ENCODE measurements around the gene SIT1. TPM values are rescaled to one million over a fixed set of nuclear protein-coding genes. Genes with fewer than 3 reads are reported as not detected.

The SIT1 gene
- polyA plus RNA-seq, 3 donors: 0.27 to 0.36 TPM; not detected in 1

- no peak for DNase-seq
- Histone ChIP-seq H3K4me3 (replicated peaks in 1 of 3; ENCODE audit: low read depth in 2 of 3, low read length in 3 of 3) (no peak overlapping the region), H3K4me1 (ENCODE audit: control insufficient read depth in 1 of 2, insufficient read depth in 2 of 2, low read length in 2 of 2) (peaks cover 12 to 13% of the 10 kb centered on the region in 2 donors), H4K20me1 (ENCODE audit: insufficient read depth, low read length) (no peaks in the 10 kb centered on the region), H3K9ac (ENCODE audit: insufficient read depth, low read length, poor library complexity, severe bottlenecking) (no peak overlapping the region), H3K79me2 (ENCODE audit: insufficient read depth, low read length) (no peaks in the 10 kb centered on the region), H3K36me3 (replicated peaks in 1 of 2; ENCODE audit: control insufficient read depth in 1 of 2, insufficient read depth in 2 of 2, low read length in 2 of 2) (no peaks in the 10 kb centered on the region), H3K27me3 (ENCODE audit: control insufficient read depth in 2 of 2, insufficient read depth in 2 of 2, low read length in 2 of 2) (peaks cover 7 to 27% of the 10 kb centered on the region in 2 donors), H3K27ac (ENCODE audit: low read depth in 1 of 2, low read length in 2 of 2) (no peak overlapping the region), H2AFZ (ENCODE audit: insufficient read depth, low read depth, low read length, poor library complexity, severe bottlenecking) (no peak overlapping the region), H3K9me3 (replicated peaks in 1 of 2; ENCODE audit: control insufficient read depth in 1 of 2, insufficient read depth in 1 of 2, low read length in 2 of 2) (no peaks in the 10 kb centered on the region), H3K4me2 (replicated peaks; ENCODE audit: extremely low read depth, low read length, poor library complexity, severe bottlenecking) (no peak overlapping the region)
- intact Hi-C loops (cut with micrococcal nuclease): no loop called here
- Mint-ChIP-seq H3K36me3 (peaks cover 0 to 5% of the 10 kb centered on the region in 2 donors), H3K4me3 (no peak overlapping the region), H3K4me1 (peaks cover 10% of the 10 kb centered on the region), H3K27me3 (ENCODE audit: low read depth in 3 of 3) (peaks cover 24 to 37% (median 31%) of the 10 kb centered on the region in 3 donors), H3K27ac (no peak overlapping the region), H3K9me3 (peaks cover 0 to 5% (median 2%) of the 10 kb centered on the region in 7 donors)
- TF ChIP-seq, protein P1, sequence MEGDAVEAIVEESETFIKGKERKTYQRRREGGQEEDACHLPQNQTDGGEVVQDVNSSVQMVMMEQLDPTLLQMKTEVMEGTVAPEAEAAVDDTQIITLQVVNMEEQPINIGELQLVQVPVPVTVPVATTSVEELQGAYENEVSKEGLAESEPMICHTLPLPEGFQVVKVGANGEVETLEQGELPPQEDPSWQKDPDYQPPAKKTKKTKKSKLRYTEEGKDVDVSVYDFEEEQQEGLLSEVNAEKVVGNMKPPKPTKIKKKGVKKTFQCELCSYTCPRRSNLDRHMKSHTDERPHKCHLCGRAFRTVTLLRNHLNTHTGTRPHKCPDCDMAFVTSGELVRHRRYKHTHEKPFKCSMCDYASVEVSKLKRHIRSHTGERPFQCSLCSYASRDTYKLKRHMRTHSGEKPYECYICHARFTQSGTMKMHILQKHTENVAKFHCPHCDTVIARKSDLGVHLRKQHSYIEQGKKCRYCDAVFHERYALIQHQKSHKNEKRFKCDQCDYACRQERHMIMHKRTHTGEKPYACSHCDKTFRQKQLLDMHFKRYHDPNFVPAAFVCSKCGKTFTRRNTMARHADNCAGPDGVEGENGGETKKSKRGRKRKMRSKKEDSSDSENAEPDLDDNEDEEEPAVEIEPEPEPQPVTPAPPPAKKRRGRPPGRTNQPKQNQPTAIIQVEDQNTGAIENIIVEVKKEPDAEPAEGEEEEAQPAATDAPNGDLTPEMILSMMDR (IDR thresholded peaks at IDR 0.05): no peak
- WGBS (ENCODE audit: insufficient coverage): 80% methylated on average over 1 of the region's 3 CpGs
Measured at GRCh38 chr9:35674025-35674361, 23.3 kb upstream of the SIT1 start.

DNA sequence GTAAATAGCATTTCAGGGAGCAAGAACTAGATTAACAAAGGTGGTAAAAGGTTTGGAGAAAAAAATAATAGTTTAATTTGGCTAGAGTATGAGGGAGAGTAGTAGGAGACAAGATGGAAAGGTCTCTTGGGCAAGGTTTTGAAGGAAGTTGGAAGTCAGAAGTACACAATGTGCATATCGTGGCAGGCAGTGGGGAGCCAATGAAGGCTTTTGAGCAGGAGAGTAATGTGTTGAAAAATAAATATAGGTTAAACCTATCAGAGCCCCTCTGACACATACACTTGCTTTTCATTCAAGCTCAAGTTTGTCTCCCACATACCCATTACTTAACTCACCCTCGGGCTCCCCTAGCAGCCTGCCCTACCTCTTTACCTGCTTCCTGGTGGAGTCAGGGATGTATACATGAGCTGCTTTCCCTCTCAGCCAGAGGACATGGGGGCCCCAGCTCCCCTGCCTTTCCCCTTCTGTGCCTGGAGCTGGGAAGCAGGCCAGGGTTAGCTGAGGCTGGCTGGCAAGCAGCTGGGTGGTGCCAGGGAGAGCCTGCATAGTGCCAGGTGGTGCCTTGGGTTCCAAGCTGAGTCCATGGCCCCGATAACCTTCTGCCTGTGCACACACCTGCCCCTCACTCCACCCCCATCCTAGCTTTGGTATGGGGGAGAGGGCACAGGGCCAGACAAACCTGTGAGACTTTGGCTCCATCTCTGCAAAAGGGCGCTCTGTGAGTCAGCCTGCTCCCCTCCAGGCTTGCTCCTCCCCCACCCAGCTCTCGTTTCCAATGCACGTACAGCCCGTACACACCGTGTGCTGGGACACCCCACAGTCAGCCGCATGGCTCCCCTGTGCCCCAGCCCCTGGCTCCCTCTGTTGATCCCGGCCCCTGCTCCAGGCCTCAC, 22.6 kb upstream of the SIT1 start, which contains the start of gene CA9:
Gene CA9 (plus strand): TSS at position 797 of the 893 bp plus-strand sequence. CDS start 32 bp downstream, at position 829.
- intact Hi-C loops (cut with micrococcal nuclease): no loop called here
- no peak for DNase-seq
- H4K20me1 ChIP-seq (ENCODE audit: insufficient read depth, low read length): no peaks in the 10 kb centered on the region
- peaks cover 10% of the 10 kb centered on the region for H3K4me1 Mint-ChIP-seq
- peaks cover 12 to 13% of the 10 kb centered on the region in 2 donors for H3K4me1 ChIP-seq (ENCODE audit: control insufficient read depth in 1 of 2, insufficient read depth in 2 of 2, low read length in 2 of 2)
- no peaks in the 10 kb centered on the region for H3K9me3 ChIP-seq (replicated peaks in 1 of 2; ENCODE audit: control insufficient read depth in 1 of 2, insufficient read depth in 1 of 2, low read length in 2 of 2)
- no peak within 1 kb of the TSS for H2AFZ ChIP-seq (ENCODE audit: insufficient read depth, low read depth, low read length, poor library complexity, severe bottlenecking)
- peaks cover 0 to 5% of the 10 kb centered on the region in 2 donors for H3K36me3 Mint-ChIP-seq
- H3K9me3 Mint-ChIP-seq: peaks cover 0 to 5% (median 2%) of the 10 kb centered on the region in 7 donors
- peaks cover 24 to 37% (median 31%) of the 10 kb centered on the region in 3 donors for H3K27me3 Mint-ChIP-seq (ENCODE audit: low read depth in 3 of 3)
- H3K27ac ChIP-seq (ENCODE audit: low read depth in 1 of 2, low read length in 2 of 2): no peak within 1 kb of the TSS
- no peak within 1 kb of the TSS for H3K4me3 ChIP-seq (replicated peaks in 1 of 3; ENCODE audit: low read depth in 2 of 3, low read length in 3 of 3)
- no peaks in the 10 kb centered on the region for H3K79me2 ChIP-seq (ENCODE audit: insufficient read depth, low read length)
- WGBS (ENCODE audit: insufficient coverage): 83% methylated on average over 7 of the region's 10 CpGs
- H3K4me3 Mint-ChIP-seq: peak within 1 kb of the TSS; percentile 39 to 53
- no peak within 1 kb of the TSS for H3K4me2 ChIP-seq (replicated peaks; ENCODE audit: extremely low read depth, low read length, poor library complexity, severe bottlenecking)
- TF ChIP-seq, protein P1 (IDR thresholded peaks at IDR 0.05): no peak
- peak within 1 kb of the TSS in 1 of 7 donors; percentile 46 for H3K27ac Mint-ChIP-seq
- peaks cover 7 to 27% of the 10 kb centered on the region in 2 donors for H3K27me3 ChIP-seq (ENCODE audit: control insufficient read depth in 2 of 2, insufficient read depth in 2 of 2, low read length in 2 of 2)
- no peak within 1 kb of the TSS for H3K9ac ChIP-seq (ENCODE audit: insufficient read depth, low read length, poor library complexity, severe bottlenecking)
- H3K36me3 ChIP-seq (replicated peaks in 1 of 2; ENCODE audit: control insufficient read depth in 1 of 2, insufficient read depth in 2 of 2, low read length in 2 of 2): no peaks in the 10 kb centered on the region
